ENCODE results near the gene CLPSL2.

GRCh38 chr6:35778437-35778836 lies 2.0 kb downstream of the CLPSL2 start:
- TF ChIP-seq ELF4 (IDR thresholded peaks at IDR 0.05) (no peak), SUZ12 (IDR thresholded peaks at IDR 0.05) (no peak), SP1 (IDR thresholded peaks at IDR 0.05) (no peak), FOXK2 (IDR thresholded peaks at IDR 0.05) (no peak), HDGF (IDR thresholded peaks at IDR 0.05; ENCODE audit: borderline replicate concordance) (no peak), TARDBP (IDR thresholded peaks at IDR 0.05) (no peak), L3MBTL2 (conservative IDR thresholded peaks at IDR 0.05) (no peak), BHLHE40 (IDR thresholded peaks at IDR 0.05; ENCODE audit: borderline replicate concordance) (no peak), FOXA1 (IDR thresholded peaks at IDR 0.05) (no peak), CTBP1 (IDR thresholded peaks at IDR 0.05; ENCODE audit: borderline replicate concordance) (no peak), PKNOX1 (IDR thresholded peaks at IDR 0.05) (no peak)

Measured in HEK293T (cell line).